Sigmoid colon (tissue), 3 donors: ENCODE measurements around the gene RNASE7.

ENCODE experiments used
- CTCF ChIP-seq, 4 experiments: fragments of 450-650 bp in 3 of 4; fragments of 200-600 bp in 1 of 4; IDR thresholded peaks; one replicate each; pipeline ENCODE4 v1.5.1; 2016 to 2019; ENCODE audit warnings: antibody characterized with exemption in 4 of 4, mild to moderate bottlenecking in 3 of 4, moderate library complexity in 2 of 4
- POLR2A ChIP-seq, 2 donors: fragments of 450-650 bp; IDR thresholded peaks; one replicate each; pipeline ENCODE4 v1.6.1; 2016; ENCODE audit warnings: antibody characterized with exemption in 2 of 2, mild to moderate bottlenecking in 2 of 2, moderate library complexity in 2 of 2

DNA sequence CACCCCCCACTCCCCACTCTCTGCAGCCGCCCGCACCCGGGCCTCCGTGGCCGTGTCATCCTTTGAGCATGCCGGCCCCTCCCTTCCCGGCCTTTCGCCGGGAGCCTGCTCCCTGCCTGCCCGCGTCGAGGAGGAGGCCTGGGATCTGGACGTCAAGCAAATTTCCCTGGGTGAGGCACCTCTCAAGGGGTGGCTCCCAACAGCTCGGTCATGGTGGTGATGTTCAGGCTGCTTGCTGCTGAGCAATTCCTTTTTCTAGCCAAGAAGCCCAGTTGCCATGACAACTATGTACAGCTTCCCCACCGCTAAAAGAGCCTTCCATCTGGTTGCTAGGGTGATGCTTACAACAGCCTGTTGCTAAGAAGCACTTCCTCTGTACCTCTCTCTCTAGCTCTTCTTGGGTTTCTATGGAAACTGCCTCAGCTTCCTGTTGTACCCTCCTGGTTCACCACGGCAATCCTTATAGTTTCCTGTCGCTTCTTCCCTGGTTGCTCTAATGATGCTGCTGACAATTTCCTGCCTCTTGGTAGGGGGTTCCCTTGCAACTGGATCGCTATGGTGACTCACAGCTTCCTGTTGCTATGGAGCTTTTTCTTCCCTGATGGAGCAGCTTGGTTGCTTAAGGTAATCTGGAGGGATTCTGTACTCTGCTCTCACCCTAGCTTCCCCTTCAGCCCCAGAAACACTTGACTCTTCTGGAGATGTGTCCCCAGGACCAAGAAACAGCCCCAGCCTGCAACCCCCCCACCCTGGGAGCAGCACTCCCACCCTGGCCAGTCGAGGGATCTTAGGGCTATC, 45.3 kb downstream of the RNASE7 start:
- no peak for TF ChIP-seq CTCF (IDR thresholded peaks at IDR 0.05)
- TF ChIP-seq POLR2A (IDR thresholded peaks at IDR 0.05): no peak
